Measurements from ENCODE around the gene XKR7.
A peak's percentile ranks its signal among the peaks of the same experiment; 100 is the strongest.

The XKR7 gene

GRCh38 chr20:31943052-31943471 lies 24.9 kb upstream of the XKR7 start:
- no peak overlapping the region for H3K4me3 ChIP-seq (replicated peaks; ENCODE audit: low read depth, low read length)
- no peak for TF ChIP-seq CTCF (IDR thresholded peaks at IDR 0.05; ENCODE audit: low read length, missing control alignments)
- DNase-seq (ENCODE audit: low read depth): no peak

DNA sequence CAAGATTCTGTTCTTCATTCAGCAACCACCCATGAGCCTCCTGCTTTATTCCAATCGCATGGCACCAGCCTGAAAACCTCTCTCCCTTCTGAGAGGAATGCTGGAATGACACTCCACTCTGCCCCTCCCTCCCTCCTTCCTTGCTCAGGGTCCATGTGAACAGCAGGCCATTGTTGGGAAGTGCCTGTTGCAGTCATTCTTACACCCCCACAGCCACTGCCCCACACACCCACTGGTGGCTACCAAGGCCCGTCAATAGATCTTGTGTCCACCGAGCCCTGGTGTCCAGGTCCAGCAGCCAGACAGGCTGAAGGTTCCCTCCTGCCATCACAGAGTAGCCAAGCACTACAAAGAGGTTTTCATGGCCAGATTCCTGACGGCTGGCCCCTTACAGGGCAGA lies 22.6 kb upstream of the XKR7 start:
- no peak overlapping the region for H3K4me3 ChIP-seq (replicated peaks; ENCODE audit: low read depth, low read length)
- DNase-seq (ENCODE audit: low read depth): no peak
- TF ChIP-seq CTCF (IDR thresholded peaks at IDR 0.05; ENCODE audit: low read length, missing control alignments): no peak

DNA sequence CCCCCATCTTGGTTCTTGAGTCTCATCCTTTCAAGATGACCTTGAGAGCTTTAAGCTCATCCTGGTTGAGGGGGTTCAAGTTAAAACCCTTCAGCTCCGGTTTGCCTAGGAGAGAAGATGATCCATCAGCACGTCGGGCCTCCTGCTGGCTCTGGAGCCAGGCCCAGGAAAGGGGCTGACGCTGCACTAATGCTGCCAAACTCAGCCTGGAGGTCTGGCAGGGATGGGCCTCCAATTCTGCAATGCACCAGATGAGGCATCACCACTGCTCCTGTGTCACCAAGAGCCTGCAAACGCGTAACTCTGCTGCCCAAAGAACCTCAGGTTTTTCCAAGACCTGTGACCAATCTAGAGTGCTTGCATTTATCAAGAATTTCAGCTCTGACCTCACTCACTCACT lies 22.2 kb upstream of the XKR7 start:
- no peak for DNase-seq (ENCODE audit: low read depth)
- no peak overlapping the region for H3K4me3 ChIP-seq (replicated peaks; ENCODE audit: low read depth, low read length)
- no peak for TF ChIP-seq CTCF (IDR thresholded peaks at IDR 0.05; ENCODE audit: low read length, missing control alignments)

- H3K4me3 ChIP-seq (replicated peaks; ENCODE audit: low read depth, low read length): no peak overlapping the region
- no peak for TF ChIP-seq CTCF (IDR thresholded peaks at IDR 0.05; ENCODE audit: low read length, missing control alignments)
- DNase-seq (ENCODE audit: low read depth): no peak
These were observed 19.9 kb upstream of the XKR7 start for GRCh38 chr20:31948008-31948407.

DNA sequence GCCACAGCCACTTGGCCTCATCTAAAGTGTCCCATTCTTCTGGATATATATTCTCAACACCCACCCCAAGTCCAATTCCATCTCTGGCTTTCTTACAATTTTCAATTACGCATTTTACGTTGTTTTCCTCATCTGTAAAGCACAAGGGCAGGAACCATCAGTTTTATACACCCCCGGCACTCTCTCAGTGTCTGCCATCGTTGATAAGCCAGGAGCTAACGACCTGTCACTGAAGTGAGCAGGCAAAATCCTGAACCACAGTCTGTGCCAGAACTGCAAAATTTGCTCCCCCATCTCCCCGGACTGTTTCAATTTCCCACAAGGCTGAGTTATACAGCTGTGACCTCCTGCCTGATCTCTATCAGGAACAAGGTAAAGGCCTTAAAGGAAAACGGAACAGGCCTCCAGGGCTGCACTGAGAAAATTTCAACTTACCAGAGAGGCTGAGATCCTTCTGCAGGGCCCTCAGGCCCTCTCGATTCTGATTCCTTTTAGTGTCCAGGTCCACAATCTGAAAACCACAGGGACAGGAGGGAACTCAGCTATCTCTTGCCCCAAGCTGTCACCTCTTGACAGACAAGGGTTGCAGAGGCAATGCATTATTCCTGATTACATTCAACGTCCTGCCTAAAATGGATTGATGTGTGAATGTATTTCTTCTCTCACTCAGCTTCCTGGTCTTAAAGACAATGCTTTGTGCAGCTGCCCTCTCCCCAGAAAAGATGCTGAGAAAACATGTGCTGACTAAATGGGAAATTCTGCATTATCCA lies 17.9 kb upstream of the XKR7 start:
- no peak for DNase-seq (ENCODE audit: low read depth)

DNA sequence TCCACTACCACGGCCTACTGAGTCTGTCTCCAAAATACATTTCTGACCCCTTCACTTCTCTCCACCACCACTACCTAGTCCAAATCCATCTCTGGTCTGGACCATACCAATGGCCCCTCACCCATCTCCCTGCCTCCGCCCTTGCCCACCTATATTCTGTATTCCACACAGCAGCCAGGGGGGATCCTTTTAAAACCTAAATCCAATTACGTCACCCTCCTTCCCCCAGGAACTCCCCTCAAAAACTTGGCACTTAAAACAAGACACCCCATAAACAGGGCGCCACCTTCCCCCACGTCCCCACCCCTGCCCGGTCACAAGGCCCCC lies 16.8 kb upstream of the XKR7 start:
- no peak for TF ChIP-seq CTCF (IDR thresholded peaks at IDR 0.05; ENCODE audit: low read length, missing control alignments)

More for the DNA sequence above, 17.9 kb upstream of the XKR7 start:
- TF ChIP-seq CTCF (IDR thresholded peaks at IDR 0.05; ENCODE audit: low read length, missing control alignments): no peak
- no peak overlapping the region for H3K4me3 ChIP-seq (replicated peaks; ENCODE audit: low read depth, low read length)

More for the DNA sequence above, 16.8 kb upstream of the XKR7 start:
- no peak for DNase-seq (ENCODE audit: low read depth)
- peak overlapping the region; percentile 94 for H3K4me3 ChIP-seq (replicated peaks; ENCODE audit: low read depth, low read length)

All from fibroblast of pulmonary artery (primary cell).